NCI-H2196 treated with DMSO at 0.1 percent for 48 hours (cell line): ENCODE data around the gene FGF7.
"Not testable (repeated sequence)": the region's sequence is repeated elsewhere in the genome, so short reads cannot be mapped to it uniquely, and the experiment has no call there.

Experiments
- DNase-seq: peaks from one replicate; lab custom pipeline; 2025; ENCODE audit not compliant: unreplicated experiment; lab: John Stamatoyannopoulos, UW

The FGF7 gene

GRCh38 chr15:49423021-49423420 is at the start of gene FGF7:
TSS of gene FGF7 (plus strand) at chr15:49423242. CDS start at chr15:49424298, 1,056 bp downstream.
- no peak for DNase-seq

- no peak for DNase-seq
Observed at GRCh38 chr15:49379996-49380395, 43.0 kb upstream of the FGF7 start.

DNA sequence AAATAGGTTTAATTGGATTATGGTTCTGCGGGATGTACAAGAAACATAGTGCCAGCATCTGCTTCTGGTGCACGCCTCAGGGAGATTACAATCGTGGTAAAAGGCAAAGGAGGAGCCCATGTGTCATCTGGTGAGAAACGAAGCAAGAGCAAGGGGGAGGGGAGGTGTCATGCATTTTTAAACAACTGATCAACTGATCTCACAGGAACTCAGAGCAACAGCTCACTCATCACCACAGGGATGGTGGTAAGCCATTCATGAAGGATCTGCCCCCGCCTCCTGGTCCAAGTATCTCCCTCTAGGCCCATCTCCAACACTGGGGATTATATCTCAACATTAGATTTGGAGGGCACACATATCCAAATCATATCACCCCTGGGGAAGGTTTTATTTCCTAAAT is 42.1 kb upstream of the FGF7 start:
- no peak for DNase-seq

- no peak for DNase-seq
Observed at GRCh38 chr15:49382394-49382793, 40.6 kb upstream of the FGF7 start.

DNA sequence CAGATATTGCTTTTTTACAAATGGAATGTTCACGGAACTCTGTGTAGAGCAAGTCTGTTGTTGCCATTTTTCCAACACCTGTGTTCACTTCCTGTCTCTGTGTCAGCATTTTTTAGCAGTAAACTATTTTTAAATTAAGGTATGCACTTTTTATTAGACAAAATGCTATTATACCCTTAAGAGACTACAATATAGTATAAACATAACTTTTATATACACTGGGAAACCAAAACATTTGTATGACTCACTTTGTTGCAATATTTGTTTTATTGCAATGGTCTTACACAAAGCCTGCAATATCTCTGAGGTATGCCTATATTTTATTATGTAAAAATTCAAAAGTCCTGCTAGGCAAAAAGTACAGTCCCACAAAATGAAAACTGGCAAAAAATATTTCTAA is 39.8 kb upstream of the FGF7 start:
- DNase-seq, result no peak

GRCh38 chr15:49387471-49387870 is 35.6 kb upstream of the FGF7 start:
- no peak for DNase-seq

DNA sequence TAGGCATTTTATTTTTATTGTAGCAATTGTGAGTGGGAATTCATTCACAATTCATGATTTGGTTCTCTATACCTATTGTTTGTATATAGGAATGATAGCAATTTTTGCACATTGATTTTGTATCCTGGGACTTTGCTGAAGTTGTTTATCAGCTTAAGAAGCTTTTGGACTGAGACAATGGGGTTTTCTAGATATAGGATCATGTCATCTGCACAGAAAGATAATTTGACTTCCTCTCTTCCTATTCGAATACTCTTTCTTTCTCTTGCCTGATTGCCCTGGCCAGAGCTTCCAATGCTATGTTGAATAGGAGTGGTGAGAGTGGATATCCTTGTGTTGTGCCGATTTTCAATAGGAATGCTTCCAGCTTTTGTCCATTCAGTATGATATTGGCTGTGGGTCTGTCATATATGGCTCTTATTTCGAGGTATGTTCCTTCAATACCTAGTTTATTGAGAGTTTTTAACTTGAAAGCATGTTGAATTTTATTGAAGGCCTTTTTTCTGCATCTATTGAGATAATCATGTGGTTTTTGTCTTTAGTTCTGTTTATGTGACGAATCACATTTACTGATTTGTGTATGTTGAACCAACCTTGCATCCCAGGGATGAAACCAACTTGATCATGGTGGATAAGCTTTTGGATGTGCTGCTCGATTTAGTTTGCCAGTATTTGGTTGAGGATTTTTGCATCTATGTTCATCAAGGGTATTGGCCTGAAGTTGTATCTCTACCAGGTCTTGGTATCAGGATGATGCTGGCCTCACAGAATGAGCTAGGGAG is 20.3 kb upstream of the FGF7 start:
- DNase-seq, result not testable (repeated sequence)

DNA sequence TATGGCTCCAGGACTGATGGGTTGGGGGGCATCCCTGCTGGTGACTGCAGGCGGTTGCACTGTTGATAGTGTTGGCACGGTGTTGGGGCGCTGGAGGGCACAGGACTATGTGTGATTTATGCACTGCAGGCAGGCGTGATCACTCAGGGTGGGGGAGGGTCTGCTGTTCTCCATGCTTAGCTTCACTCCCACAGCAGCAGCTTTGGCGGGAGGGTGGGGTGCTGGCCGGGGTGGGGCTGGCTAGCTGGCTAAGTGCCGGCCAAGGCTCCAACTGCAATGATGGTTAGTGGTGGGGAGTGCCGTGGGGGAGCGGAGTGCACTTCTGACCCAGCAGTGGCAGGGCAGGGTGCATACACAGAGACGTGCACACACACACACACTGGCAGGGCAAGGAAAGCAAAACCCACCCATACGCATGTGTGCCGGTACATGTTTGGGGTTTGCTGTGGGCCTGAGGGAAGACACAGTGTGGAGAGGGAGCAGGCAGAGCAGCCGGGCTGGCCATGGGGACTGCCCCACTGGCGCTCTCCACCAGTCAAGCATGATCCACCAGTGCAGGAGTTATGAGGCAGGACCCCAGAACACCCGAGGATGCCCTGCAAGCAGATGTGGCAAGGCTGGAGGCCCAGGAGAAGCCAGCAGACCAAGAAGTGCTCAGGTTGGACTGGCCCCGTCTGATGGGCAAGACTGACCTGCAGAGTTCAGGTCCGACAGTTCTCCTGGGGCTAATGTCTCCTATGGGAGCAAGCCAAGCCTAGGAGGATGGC is 16.5 kb upstream of the FGF7 start:
- no peak for DNase-seq

- DNase-seq, result no peak
Observed at GRCh38 chr15:49410641-49411040, 12.4 kb upstream of the FGF7 start.

DNA sequence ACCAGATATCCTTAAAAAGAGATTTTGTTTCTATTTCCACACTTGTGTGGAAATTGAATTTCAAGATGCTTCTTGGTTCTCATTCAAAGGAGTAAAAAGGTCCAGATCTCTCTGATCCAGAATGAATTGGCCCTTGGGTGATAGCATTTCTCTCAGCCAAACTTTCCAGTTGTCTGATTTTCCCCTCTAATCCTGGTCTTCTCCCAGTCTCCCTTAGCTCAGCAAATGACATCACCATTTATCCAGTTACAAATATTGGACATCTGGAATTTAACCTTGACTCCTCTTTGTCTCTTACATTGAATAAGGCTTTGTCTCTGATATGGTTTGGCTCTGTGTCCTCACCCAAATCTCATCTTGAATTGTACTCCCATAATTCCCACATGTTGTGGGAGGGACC is 10.2 kb upstream of the FGF7 start:
- DNase-seq, result no peak

GRCh38 chr15:49415149-49415548 is 7.9 kb upstream of the FGF7 start:
- no peak for DNase-seq

DNA sequence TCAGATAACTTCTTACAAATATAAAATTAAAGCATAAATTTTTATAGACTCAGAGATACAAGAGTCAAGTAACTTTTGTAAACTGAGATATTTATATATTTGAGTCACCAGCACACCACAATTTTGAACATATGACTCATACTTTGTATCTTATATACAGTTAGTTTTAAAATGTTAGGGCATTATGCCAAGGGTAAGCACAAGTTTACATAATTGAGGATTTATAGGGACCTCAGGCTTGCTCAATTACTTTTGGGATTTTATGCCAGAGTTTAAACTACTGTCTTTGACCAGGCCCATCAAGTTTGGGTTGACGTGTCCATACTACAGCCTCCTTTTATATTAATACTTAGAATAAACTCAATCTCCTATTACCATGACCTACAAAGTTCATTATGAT is 7.4 kb upstream of the FGF7 start:
- DNase-seq, result no peak

DNA sequence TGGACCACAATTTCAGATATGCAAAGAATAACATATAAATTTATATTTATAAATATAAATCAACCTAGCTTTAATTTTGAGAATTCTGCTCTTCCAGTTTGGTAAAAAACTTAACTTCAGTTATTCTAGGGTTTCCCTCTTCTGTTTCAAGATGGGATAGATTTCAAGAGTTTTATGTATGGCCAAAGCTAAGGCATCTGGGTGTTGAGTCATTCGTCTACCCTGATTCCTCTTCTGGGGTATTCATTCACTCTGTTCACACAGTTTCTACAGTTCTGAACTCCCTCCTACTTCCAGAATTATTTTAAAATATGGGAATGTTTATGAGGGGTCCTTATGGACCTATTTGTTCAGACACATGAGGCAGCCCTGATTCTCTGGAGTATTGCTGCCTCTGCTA is 4.2 kb upstream of the FGF7 start:
- DNase-seq, result no peak

DNA sequence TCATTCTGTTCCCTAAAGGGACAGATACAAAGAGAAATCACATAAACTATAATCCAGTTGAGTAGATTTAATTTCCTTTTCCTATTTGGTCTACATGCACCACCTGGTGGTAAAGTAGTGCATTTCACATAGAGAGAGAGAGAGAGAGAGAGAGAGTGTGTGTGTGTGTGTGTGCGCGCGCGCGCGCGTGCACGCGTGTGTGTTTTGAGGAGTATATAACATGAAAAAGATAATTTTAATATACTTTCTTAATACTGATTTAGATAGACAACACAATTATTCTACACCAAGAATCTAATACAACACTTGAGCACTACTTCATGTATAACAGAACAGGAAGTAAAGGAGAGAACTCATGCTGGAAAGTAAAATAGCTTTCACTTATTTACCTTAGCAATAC is 1.1 kb upstream of the FGF7 start:
- DNase-seq, result no peak

- DNase-seq, result no peak
Observed at GRCh38 chr15:49423901-49424550, 984 bp downstream of the FGF7 start.

DNA sequence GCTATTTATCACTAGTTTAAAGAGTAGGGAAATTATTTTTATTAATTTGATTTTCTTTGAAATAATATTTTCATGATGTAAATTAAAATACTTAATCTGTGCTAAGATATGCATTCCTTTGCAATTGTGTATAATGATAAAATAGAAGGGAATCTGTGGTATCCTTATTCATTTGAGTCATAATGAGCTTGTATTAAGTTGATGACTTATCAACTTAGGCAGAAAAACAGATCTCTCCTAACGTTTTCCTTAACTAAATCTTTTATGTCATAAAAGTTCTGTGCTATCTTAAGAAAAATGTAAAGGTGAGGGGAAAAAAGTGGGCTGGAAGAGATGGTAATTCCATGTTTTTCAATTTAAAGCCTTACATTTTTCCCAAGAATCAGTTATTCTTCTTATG is 1.9 kb downstream of the FGF7 start:
- no peak for DNase-seq

- no peak for DNase-seq
Observed at GRCh38 chr15:49427372-49427771, 4.3 kb downstream of the FGF7 start.

DNA sequence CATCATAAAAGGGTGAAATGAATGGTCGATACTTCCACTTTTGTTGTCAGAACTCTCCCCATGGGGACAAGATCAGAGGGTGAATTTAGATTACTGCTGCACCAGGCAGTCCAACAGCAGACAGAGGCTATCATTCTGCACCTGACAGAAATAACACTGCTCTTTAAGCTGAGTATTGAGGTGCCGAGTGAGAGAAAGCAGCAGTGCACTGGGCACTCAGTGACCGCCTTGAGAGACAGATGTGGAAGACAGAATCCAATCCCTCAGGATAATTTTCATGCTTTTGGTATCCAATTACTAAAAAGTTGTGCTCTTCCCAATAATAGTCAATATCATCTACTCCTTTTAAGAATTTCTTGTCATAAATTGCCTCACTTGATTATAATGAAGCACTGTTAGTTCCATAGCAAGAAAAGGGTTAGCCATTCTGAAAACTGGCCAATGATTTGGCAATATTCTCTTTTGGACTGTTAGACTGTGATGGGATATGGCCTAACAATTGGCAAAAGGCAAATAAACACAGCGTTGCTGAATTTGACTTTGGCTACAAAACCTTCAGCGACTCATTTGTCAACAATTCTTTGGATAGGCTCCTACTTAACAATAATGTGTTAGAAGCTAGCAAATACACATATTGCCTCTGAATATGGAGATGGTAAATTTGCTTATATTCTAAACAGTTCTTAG is 5.5 kb downstream of the FGF7 start:
- DNase-seq, result no peak

DNA sequence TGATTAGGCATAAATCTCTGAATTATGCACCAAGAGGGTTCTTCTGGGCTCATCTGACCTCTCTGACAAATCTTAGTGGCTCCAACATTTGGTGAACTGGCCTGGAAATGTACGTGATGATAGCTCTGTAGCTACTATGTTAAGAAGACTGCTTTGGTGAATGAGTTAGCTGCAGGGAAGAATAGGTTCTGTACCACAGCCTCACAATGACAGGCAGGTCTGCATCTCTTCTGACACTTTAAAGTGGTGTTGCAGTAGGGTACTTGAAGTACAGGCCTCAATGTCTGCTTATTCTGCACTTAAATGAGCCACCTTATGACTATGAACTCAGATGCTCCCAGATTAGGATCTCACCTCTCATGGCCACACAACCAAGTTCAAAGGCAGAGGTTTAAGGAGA is 7.0 kb downstream of the FGF7 start:
- no peak for DNase-seq

- no peak for DNase-seq
Observed at GRCh38 chr15:49435174-49435573, 12.1 kb downstream of the FGF7 start.

- no peak for DNase-seq
Observed at GRCh38 chr15:49436751-49437150, 13.7 kb downstream of the FGF7 start.
